Peyer's patch (tissue), 4 donors: ENCODE data around the gene POGLUT3. TPM values are rescaled to one million over a fixed set of nuclear protein-coding genes. Genes with fewer than 3 reads are reported as not detected.

Source experiments
- DNase-seq, 3 donors: peaks; one replicate each; pipeline ENCODE4 v3.0.0-alpha.2; 2017 to 2019
- H3K27ac ChIP-seq, 4 donors: fragments of 200-600 bp; sonication (generic); one replicate each; pipeline ENCODE4 v1.5.1; 2016 to 2019
- H3K27me3 ChIP-seq, 2 donors: fragments of 200-600 bp; sonication (generic); one replicate each; pipeline ENCODE4 v1.5.1; 2019
- H3K36me3 ChIP-seq, 3 donors: fragments of 200-600 bp; sonication (generic); one replicate each; pipeline ENCODE4 v1.5.1; 2016 to 2019
- H3K4me1 ChIP-seq, 4 donors: fragments of 200-600 bp; sonication (generic); one replicate each; pipeline ENCODE4 v1.5.1; 2016 to 2019
- H3K4me3 ChIP-seq, 4 donors: fragments of 200-600 bp; sonication (generic); 1 replicate in 3 of 4; 2 replicates in 1 of 4; pipeline ENCODE4 v1.5.1; 2016 to 2019; ENCODE audit warnings: mild to moderate bottlenecking in 1 of 4
- H3K9me3 ChIP-seq, 4 donors: fragments of 200-600 bp; sonication (generic); one replicate each; pipeline ENCODE4 v1.5.1; 2016 to 2019; ENCODE audit warnings: mild to moderate bottlenecking in 1 of 4
- CTCF ChIP-seq, 6 experiments: fragments of 450-650 bp in 4 of 6; fragments of 200-600 bp in 2 of 6; sonication (generic) in 1 of 6; IDR thresholded peaks; one replicate each; pipeline ENCODE4 v1.5.1; 2017 to 2019; ENCODE audit warnings: antibody characterized with exemption in 6 of 6, mild to moderate bottlenecking in 3 of 6, moderate library complexity in 1 of 6
- POLR2A ChIP-seq, 2 donors: fragments of 450-650 bp; IDR thresholded peaks; one replicate each; pipeline ENCODE4 v1.5.1; 2017; ENCODE audit warnings: antibody characterized with exemption in 2 of 2, mild to moderate bottlenecking in 2 of 2, moderate library complexity in 2 of 2
- total RNA-seq, 4 donors: library from RNA; depleted of rRNA; stranded (reverse); fragments of >200 nt; gene quantifications; one replicate each; pipeline ENCODE4 v1.1.0, GENCODE V29; 2016

Gene POGLUT3
- total RNA-seq, 4 donors from 2014 or later, result 1.7 to 6.3 (median 5.0) TPM

- peaks cover 0 to 30% (median 0%) of the 10 kb centered on the region in 3 donors for H3K36me3 ChIP-seq
- no peaks in the 10 kb centered on the region for H3K27me3 ChIP-seq
- DNase-seq, result no peak
- H3K27ac ChIP-seq, result no peak overlapping the region
- TF ChIP-seq POLR2A (IDR thresholded peaks at IDR 0.05), result no peak
- no peak for TF ChIP-seq CTCF (IDR thresholded peaks at IDR 0.05)
- no peaks in the 10 kb centered on the region for H3K4me1 ChIP-seq
- no peak overlapping the region for H3K4me3 ChIP-seq
- no peaks in the 10 kb centered on the region for H3K9me3 ChIP-seq
Observed at GRCh38 chr11:108474664-108475463, 23.3 kb downstream of the POGLUT3 start.

GRCh38 chr11:108472681-108473080 is 25.5 kb downstream of the POGLUT3 start:
- Histone ChIP-seq H3K4me3 (no peak overlapping the region), H3K9me3 (no peaks in the 10 kb centered on the region), H3K4me1 (no peaks in the 10 kb centered on the region), H3K27me3 (no peaks in the 10 kb centered on the region), H3K27ac (no peak overlapping the region), H3K36me3 (peaks cover 0 to 16% (median 0%) of the 10 kb centered on the region in 3 donors)
- DNase-seq, result no peak
- TF ChIP-seq POLR2A (IDR thresholded peaks at IDR 0.05), result no peak
- TF ChIP-seq CTCF (IDR thresholded peaks at IDR 0.05), result no peak

- H3K4me1 ChIP-seq, result peaks cover 0 to 6% (median 0%) of the 10 kb centered on the region in 4 donors
- H3K27ac ChIP-seq, result no peak overlapping the region
- no peaks in the 10 kb centered on the region for H3K9me3 ChIP-seq
- no peak for TF ChIP-seq POLR2A (IDR thresholded peaks at IDR 0.05)
- TF ChIP-seq CTCF (IDR thresholded peaks at IDR 0.05), result no peak
- no peaks in the 10 kb centered on the region for H3K27me3 ChIP-seq
- no peak for DNase-seq
- no peak overlapping the region for H3K4me3 ChIP-seq
- H3K36me3 ChIP-seq, result peaks cover 0 to under 1% (median 0%) of the 10 kb centered on the region in 3 donors
Observed at GRCh38 chr11:108468478-108468864, 29.7 kb downstream of the POGLUT3 start.

- TF ChIP-seq CTCF (IDR thresholded peaks at IDR 0.05) (no peak), POLR2A (IDR thresholded peaks at IDR 0.05) (peak; percentile 97 to 98)
- Histone ChIP-seq H3K4me1 (peaks cover 0 to 6% (median 0%) of the 10 kb centered on the region in 4 donors), H3K27ac (peak within 1 kb of the TSS; percentile 86 to 98 (median 98)), H3K9me3 (no peaks in the 10 kb centered on the region), H3K4me3 (peak within 1 kb of the TSS; percentile 54 to 65 (median 61)), H3K27me3 (no peaks in the 10 kb centered on the region), H3K36me3 (no peaks in the 10 kb centered on the region)
- peak; percentile 97 to 98 (median 97) for DNase-seq
Observed at GRCh38 chr11:108467091-108467823, 30.9 kb downstream of the POGLUT3 start, which contains the start of gene C11orf65. C11orf65 (minus strand) TSS chr11:108467529; CDS start chr11:108461559, 5,970 bp downstream.

GRCh38 chr11:108466405-108466804 is 31.8 kb downstream of the POGLUT3 start:
- peak overlapping the region; percentile 54 to 65 (median 61) for H3K4me3 ChIP-seq
- no peaks in the 10 kb centered on the region for H3K9me3 ChIP-seq
- no peaks in the 10 kb centered on the region for H3K36me3 ChIP-seq
- H3K27me3 ChIP-seq, result no peaks in the 10 kb centered on the region
- H3K4me1 ChIP-seq, result peaks cover 0 to 6% (median 0%) of the 10 kb centered on the region in 4 donors
- TF ChIP-seq CTCF (IDR thresholded peaks at IDR 0.05), result no peak
- TF ChIP-seq POLR2A (IDR thresholded peaks at IDR 0.05), result no peak
- no peak for DNase-seq
- peak overlapping the region; percentile 86 to 98 (median 98) for H3K27ac ChIP-seq
